Measurements from ENCODE around the gene TP63. TPM values are rescaled to one million over a fixed set of nuclear protein-coding genes. Genes with fewer than 3 reads are reported as not detected.

The TP63 gene
- total RNA-seq, 1 experiment from 2014 or later: 3.6 TPM

GRCh38 chr3:189842681-189843602 is 211.8 kb downstream of the TP63 start:
- Histone ChIP-seq H3K4me1 (replicated peaks; ENCODE audit: insufficient read depth) (peaks cover 26% of the 10 kb centered on the region), H4K20me1 (ENCODE audit: insufficient read depth) (no peaks in the 10 kb centered on the region), H3K9me2 (ENCODE audit: insufficient read depth) (no peaks in the 10 kb centered on the region), H3F3A (ENCODE audit: insufficient read depth, low read depth) (peaks cover 24% of the 10 kb centered on the region), H3K27ac (peak overlapping the region; percentile 97), H3K27me3 (ENCODE audit: insufficient read depth, low read depth) (no peaks in the 10 kb centered on the region), H3K9me3 (ENCODE audit: insufficient read depth, low read depth) (peaks cover 53% of the 10 kb centered on the region; the same call in 1 of the 2 replicates), H3K79me2 (ENCODE audit: low read depth) (no peaks in the 10 kb centered on the region), H3K4me2 (peak overlapping the region; percentile 74), H3K36me3 (ENCODE audit: low read depth) (no peaks in the 10 kb centered on the region; the same call in 1 of the 2 replicates), H2AFZ (peak overlapping the region; percentile 79), H3K4me3 (no peak overlapping the region)
- POLR2A ChIA-PET (ENCODE audit: unreplicated experiment): interaction anchor here (0.5 to 1.5 kb wide), 6 partner anchors 18 to 1171 kb away, joined by 3 to 7 read pairs (median 4); no protein-coding TSS in a partner anchor
- intact Hi-C loops (cut with micrococcal nuclease; ENCODE audit: unreplicated experiment): loop anchor here (1.0 to 10.0 kb wide), 16 partner anchors 65 to 678 kb away; no protein-coding TSS in a partner anchor
- CTCF ChIA-PET: interaction anchor here (0.6 to 2.3 kb wide), 4 partner anchors 106 to 570 kb away, joined by 4 to 19 read pairs (median 8); no protein-coding TSS in a partner anchor
- BruUV-seq (replicated peaks): no TSS peak
- DNase-seq: peak; percentile 36 to 96
- TF ChIP-seq CTCF (conservative IDR thresholded peaks at IDR 0.05): no peak
- no peak for TF ChIP-seq EZH2 (IDR thresholded peaks at IDR 0.05; ENCODE audit: low read depth)

DNA sequence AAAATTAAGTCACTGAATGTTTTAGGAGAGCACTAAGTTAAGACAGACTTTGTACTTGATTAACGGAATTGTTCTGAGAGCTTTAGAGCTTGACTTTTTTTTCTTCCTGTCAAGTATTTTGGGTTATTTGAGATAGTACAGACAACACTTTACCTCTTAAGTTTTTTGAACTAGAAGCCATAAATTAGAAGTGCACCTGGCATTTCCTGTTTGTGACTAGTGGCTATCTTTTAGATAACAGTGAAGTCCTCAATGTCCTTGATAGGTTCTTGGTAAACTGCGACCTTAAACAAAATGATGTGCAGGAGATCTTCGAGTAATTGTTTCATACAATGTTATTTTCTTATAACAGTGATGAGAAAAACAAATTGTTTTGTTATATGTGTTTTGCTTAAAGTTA is 213.9 kb downstream of the TP63 start:
- DNase-seq: peak in 1 of 2 experiments; percentile 26
- Histone ChIP-seq H3K4me2 (no peak overlapping the region), H3K4me3 (no peak overlapping the region), H4K20me1 (ENCODE audit: insufficient read depth) (no peaks in the 10 kb centered on the region), H3F3A (ENCODE audit: insufficient read depth, low read depth) (peaks cover 24% of the 10 kb centered on the region), H3K36me3 (ENCODE audit: low read depth) (no peaks in the 10 kb centered on the region), H3K27ac (no peak overlapping the region), H3K79me2 (ENCODE audit: low read depth) (no peaks in the 10 kb centered on the region), H3K4me1 (replicated peaks; ENCODE audit: insufficient read depth) (peaks cover 26% of the 10 kb centered on the region), H3K27me3 (ENCODE audit: insufficient read depth, low read depth) (no peaks in the 10 kb centered on the region), H2AFZ (no peak overlapping the region; the same call in 1 of the 2 replicates), H3K9me3 (ENCODE audit: insufficient read depth, low read depth) (peaks cover 43% of the 10 kb centered on the region; the same call in 1 of the 2 replicates), H3K9me2 (ENCODE audit: insufficient read depth) (no peaks in the 10 kb centered on the region)
- no peak for TF ChIP-seq EZH2 (IDR thresholded peaks at IDR 0.05; ENCODE audit: low read depth)
- no peak for TF ChIP-seq CTCF (conservative IDR thresholded peaks at IDR 0.05)
- POLR2A ChIA-PET (ENCODE audit: unreplicated experiment): interaction anchor here (0.7 kb wide), 1 partner anchor 9 kb away, joined by 8 read pairs; no protein-coding TSS in a partner anchor
- intact Hi-C loops (cut with micrococcal nuclease; ENCODE audit: unreplicated experiment): loop anchor here (10.0 kb wide), 1 partner anchor 680 kb away; no protein-coding TSS in a partner anchor
- CTCF ChIA-PET: interaction anchor here (1.0 kb wide), 1 partner anchor 103 kb away, joined by 5 read pairs; no protein-coding TSS in a partner anchor
- BruUV-seq (replicated peaks): no TSS peak

DNA sequence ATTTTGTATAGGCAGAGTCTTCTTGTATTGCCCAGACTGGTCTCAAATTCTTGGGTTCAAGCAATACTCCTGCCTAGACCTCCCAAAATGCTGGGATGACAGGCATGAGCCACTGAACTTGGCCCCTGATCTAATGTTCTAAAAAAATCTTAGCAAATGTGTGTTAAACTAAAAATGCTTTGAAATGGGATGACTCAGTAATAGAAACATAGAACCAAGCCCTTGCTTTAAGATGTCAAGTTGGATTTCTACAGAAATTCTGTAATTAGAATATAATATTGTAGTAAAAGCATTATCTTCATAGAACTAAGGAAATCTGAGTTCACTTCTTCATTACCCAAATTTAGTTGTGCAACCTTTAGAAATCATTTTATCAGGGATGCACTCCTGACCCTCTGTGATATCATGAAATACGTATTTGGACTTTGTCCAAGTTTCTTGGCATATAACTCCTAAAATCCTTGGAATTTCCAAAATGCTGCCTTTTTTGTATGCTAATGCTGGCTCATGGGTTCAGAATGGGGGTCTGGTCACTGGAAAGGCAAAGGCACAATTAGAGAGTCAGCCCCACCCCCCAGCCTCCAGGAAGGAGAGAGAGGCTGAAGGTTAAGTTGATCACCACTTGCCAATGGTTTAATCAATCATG is 217.3 kb downstream of the TP63 start:
- intact Hi-C loops (cut with micrococcal nuclease; ENCODE audit: unreplicated experiment): loop anchor here (10.0 kb wide), 1 partner anchor 684 kb away; no protein-coding TSS in a partner anchor
- no peaks in the 10 kb centered on the region for H3K79me2 ChIP-seq (ENCODE audit: low read depth)
- TF ChIP-seq EZH2 (IDR thresholded peaks at IDR 0.05; ENCODE audit: low read depth) (no peak), CTCF (conservative IDR thresholded peaks at IDR 0.05) (no peak)
- POLR2A ChIA-PET (ENCODE audit: unreplicated experiment): no interaction called here
- H3F3A ChIP-seq (ENCODE audit: insufficient read depth, low read depth): no peaks in the 10 kb centered on the region
- H3K4me2 ChIP-seq: no peak overlapping the region
- DNase-seq: peak in 1 of 2 experiments; percentile 10
- no peaks in the 10 kb centered on the region for H4K20me1 ChIP-seq (ENCODE audit: insufficient read depth)
- H3K9me3 ChIP-seq (ENCODE audit: insufficient read depth, low read depth): peaks cover 34% of the 10 kb centered on the region
- no peak overlapping the region for H2AFZ ChIP-seq
- H3K27ac ChIP-seq: no peak overlapping the region
- H3K27me3 ChIP-seq (ENCODE audit: insufficient read depth, low read depth): no peaks in the 10 kb centered on the region
- H3K36me3 ChIP-seq (ENCODE audit: low read depth): no peaks in the 10 kb centered on the region
- CTCF ChIA-PET: no interaction called here
- no peaks in the 10 kb centered on the region for H3K9me2 ChIP-seq (ENCODE audit: insufficient read depth)
- BruUV-seq (replicated peaks): no TSS peak
- H3K4me1 ChIP-seq (replicated peaks; ENCODE audit: insufficient read depth): no peaks in the 10 kb centered on the region
- no peak overlapping the region for H3K4me3 ChIP-seq

Data from PC-9 (cell line).